Vagina (tissue), 2 donors: ENCODE measurements around the gene MS4A4A.

ENCODE experiments used
- CTCF ChIP-seq, 3 experiments: fragments of 450-650 bp in 2 of 3; fragments of 200-600 bp in 1 of 3; sonication (generic) in 1 of 3; IDR thresholded peaks; one replicate each; pipeline ENCODE4 v1.5.1; 2017 to 2019; ENCODE audit warnings: antibody characterized with exemption in 3 of 3, mild to moderate bottlenecking in 2 of 3, moderate library complexity in 2 of 3
- POLR2AphosphoS5 ChIP-seq, 2 donors: sonication (generic); formaldehyde crosslinking; IDR thresholded peaks; one replicate each; pipeline ENCODE4 v1.9.0; 2017; ENCODE audit warnings: antibody characterized with exemption in 2 of 2, mild to moderate bottlenecking in 2 of 2, low read depth in 1 of 2; ENCODE audit not compliant: insufficient read depth in 1 of 2

GRCh38 chr11:60332846-60333245 is 52.4 kb downstream of the MS4A4A start:
- TF ChIP-seq POLR2AphosphoS5 (IDR thresholded peaks at IDR 0.05; ENCODE audit: insufficient read depth in 1 of 2, low read depth in 1 of 2) = no peak
- no peak for TF ChIP-seq CTCF (IDR thresholded peaks at IDR 0.05)
